RPMI8226 (cell line): ENCODE data around the gene UTF1.

Source experiments
- DNase-seq: peaks from one replicate; pipeline ENCODE4 v3.0.0-alpha.2; 2015

UTF1 gene

GRCh38 chr10:133267293-133267692 is 37.3 kb downstream of the UTF1 start:
- no peak for DNase-seq

- DNase-seq: no peak
Measured at GRCh38 chr10:133267829-133268228, 37.8 kb downstream of the UTF1 start.

GRCh38 chr10:133268532-133268931 is 38.5 kb downstream of the UTF1 start:
- no peak for DNase-seq

- DNase-seq: no peak
Measured at GRCh38 chr10:133269367-133269766, 39.4 kb downstream of the UTF1 start.

GRCh38 chr10:133270204-133270603 is 40.2 kb downstream of the UTF1 start:
- no peak for DNase-seq

GRCh38 chr10:133270773-133271297 is 40.8 kb downstream of the UTF1 start:
- DNase-seq: no peak

GRCh38 chr10:133271521-133272300 is 41.7 kb downstream of the UTF1 start:
- no peak for DNase-seq

GRCh38 chr10:133272301-133272963 is 42.4 kb downstream of the UTF1 start:
- DNase-seq: no peak

- DNase-seq: no peak
Measured at GRCh38 chr10:133272964-133273420, 43.0 kb downstream of the UTF1 start.

GRCh38 chr10:133273534-133274143 is 43.6 kb downstream of the UTF1 start:
- DNase-seq: no peak

GRCh38 chr10:133274751-133275683 is 45.0 kb downstream of the UTF1 start:
- peak; percentile 70 for DNase-seq

GRCh38 chr10:133275684-133276092 is 45.7 kb downstream of the UTF1 start:
- peak; percentile 34 for DNase-seq

GRCh38 chr10:133276100-133276434 is 46.0 kb downstream of the UTF1 start:
- no peak for DNase-seq

GRCh38 chr10:133276435-133277201 is 46.6 kb downstream of the UTF1 start, which contains the start of gene ADAM8:
ADAM8 (minus strand) TSS chr10:133276868; CDS start chr10:133276817, 51 bp downstream.
- DNase-seq: peak; percentile 6

- DNase-seq: no peak
Measured at GRCh38 chr10:133277277-133277992, 47.4 kb downstream of the UTF1 start.

GRCh38 chr10:133277993-133278576 is 48.1 kb downstream of the UTF1 start:
- DNase-seq: no peak

- peak; percentile 21 for DNase-seq
Measured at GRCh38 chr10:133278577-133279265, 48.7 kb downstream of the UTF1 start.

GRCh38 chr10:133279326-133280226 is 49.6 kb downstream of the UTF1 start:
- no peak for DNase-seq
